GM23248 (cell line): ENCODE measurements around the gene SSH3.

Experiments
- EZH2 ChIP-seq: fragments of 200-600 bp; sonication (generic); IDR thresholded peaks from 2 replicates; pipeline ENCODE4 v1.6.1; 2018; ENCODE audit warnings: antibody characterized with exemption, mild to moderate bottlenecking; ENCODE audit not compliant: insufficient read depth, poor library complexity, severe bottlenecking
- EZH2phosphoT487 ChIP-seq: fragments of 200-600 bp; sonication (generic); IDR thresholded peaks from 2 replicates; pipeline ENCODE4 v1.6.1; 2018; ENCODE audit warnings: antibody characterized with exemption, moderate library complexity, mild to moderate bottlenecking, low read depth; ENCODE audit not compliant: insufficient read depth

GRCh38 chr11:67281552-67282150 lies 21.7 kb upstream of the SSH3 start:
- TF ChIP-seq EZH2 (no peak), EZH2phosphoT487 (no peak)
